OCI-LY1 (cell line): Measurements from ENCODE around the gene CXADR.

Source experiments
- EZH2 ChIP-seq: fragments of 200-600 bp; sonication (generic), shearing (Covaris generic); IDR thresholded peaks from 2 replicates; pipeline ENCODE4 v1.8.0; 2017; ENCODE audit warnings: borderline replicate concordance, mixed run types, mild to moderate bottlenecking, antibody characterized with exemption, low read length, moderate library complexity, mixed read lengths
- TF ChIP-seq, protein P1 (sequence below): fragments of 200-600 bp; sonication (generic), shearing (Covaris generic); IDR thresholded peaks from 2 replicates; pipeline ENCODE4 v1.5.1; 2017; ENCODE audit warnings: mild to moderate bottlenecking, antibody characterized with exemption, low read length, moderate library complexity, mixed read lengths

DNA sequence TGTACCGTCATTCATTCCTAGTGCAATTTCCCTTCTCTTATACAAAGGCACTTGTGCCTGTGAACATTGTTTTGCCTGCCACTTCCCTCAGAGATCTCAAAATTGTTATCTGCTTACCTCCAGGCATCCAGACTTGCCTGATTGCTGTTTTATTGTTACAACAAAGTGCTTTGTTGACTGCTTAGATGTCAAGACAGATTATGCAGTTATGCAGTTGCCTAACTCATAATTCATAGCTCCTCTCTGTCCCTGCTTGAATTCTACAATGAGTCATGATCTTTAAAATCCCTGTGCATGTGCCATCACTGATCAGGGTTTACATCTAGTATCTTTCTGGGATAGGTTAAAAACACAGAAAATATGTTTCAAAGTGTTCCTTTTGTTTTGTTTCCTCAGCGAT, 24.5 kb downstream of the CXADR start:
- TF ChIP-seq, protein P1, sequence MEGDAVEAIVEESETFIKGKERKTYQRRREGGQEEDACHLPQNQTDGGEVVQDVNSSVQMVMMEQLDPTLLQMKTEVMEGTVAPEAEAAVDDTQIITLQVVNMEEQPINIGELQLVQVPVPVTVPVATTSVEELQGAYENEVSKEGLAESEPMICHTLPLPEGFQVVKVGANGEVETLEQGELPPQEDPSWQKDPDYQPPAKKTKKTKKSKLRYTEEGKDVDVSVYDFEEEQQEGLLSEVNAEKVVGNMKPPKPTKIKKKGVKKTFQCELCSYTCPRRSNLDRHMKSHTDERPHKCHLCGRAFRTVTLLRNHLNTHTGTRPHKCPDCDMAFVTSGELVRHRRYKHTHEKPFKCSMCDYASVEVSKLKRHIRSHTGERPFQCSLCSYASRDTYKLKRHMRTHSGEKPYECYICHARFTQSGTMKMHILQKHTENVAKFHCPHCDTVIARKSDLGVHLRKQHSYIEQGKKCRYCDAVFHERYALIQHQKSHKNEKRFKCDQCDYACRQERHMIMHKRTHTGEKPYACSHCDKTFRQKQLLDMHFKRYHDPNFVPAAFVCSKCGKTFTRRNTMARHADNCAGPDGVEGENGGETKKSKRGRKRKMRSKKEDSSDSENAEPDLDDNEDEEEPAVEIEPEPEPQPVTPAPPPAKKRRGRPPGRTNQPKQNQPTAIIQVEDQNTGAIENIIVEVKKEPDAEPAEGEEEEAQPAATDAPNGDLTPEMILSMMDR: no peak
- no peak for TF ChIP-seq EZH2
